Neural progenitor cell (in vitro differentiated cells): ENCODE data around the gene KLHL40. TPM values are rescaled to one million over a fixed set of nuclear protein-coding genes. Genes with fewer than 3 reads are reported as not detected.

Source experiments
- DNase-seq: peaks from one replicate; pipeline ENCODE4 v3.0.0-alpha.2; 2016; ENCODE audit warnings: low spot score
- H2AFZ ChIP-seq: fragments of 200-600 bp; sonication (generic); replicated peaks from 2 replicates; pipeline ENCODE4 v1.6.1; 2016; ENCODE audit warnings: antibody characterized with exemption
- H3F3A ChIP-seq: fragments of 200-600 bp; sonication (generic); 2 replicates; pipeline ENCODE4 v1.6.1; 2016; ENCODE audit warnings: antibody characterized with exemption, low read depth
- H3K27ac ChIP-seq: fragments of 200-600 bp; sonication (generic); 2 replicates; pipeline ENCODE4 v1.5.1; 2016; ENCODE audit warnings: mild to moderate bottlenecking
- H3K27me3 ChIP-seq: fragments of 200-600 bp; sonication (generic); 2 replicates; pipeline ENCODE4 v1.6.1; 2016; ENCODE audit warnings: mild to moderate bottlenecking, moderate library complexity
- H3K36me3 ChIP-seq: fragments of 200-600 bp; sonication (generic); 2 replicates; pipeline ENCODE4 v1.5.1; 2016
- H3K4me1 ChIP-seq: fragments of 200-600 bp; sonication (generic); 2 replicates; pipeline ENCODE4 v1.6.1; 2016; ENCODE audit warnings: mixed run types
- H3K4me2 ChIP-seq: fragments of 200-600 bp; sonication (generic); 2 replicates; pipeline ENCODE4 v1.6.1; 2016
- H3K4me3 ChIP-seq: fragments of 200-600 bp; sonication (generic); 2 replicates; pipeline ENCODE4 v1.5.1; 2016
- H3K79me2 ChIP-seq: fragments of 200-600 bp; sonication (generic); 2 replicates; pipeline ENCODE4 v1.6.1; 2016; ENCODE audit warnings: low read depth
- H3K9ac ChIP-seq: fragments of 200-600 bp; sonication (generic); 2 replicates; pipeline ENCODE4 v1.6.1; 2016
- H3K9me3 ChIP-seq: fragments of 200-600 bp; sonication (generic); 2 replicates; pipeline ENCODE4 v1.5.1; 2016; ENCODE audit warnings: low read depth
- H4K20me1 ChIP-seq: fragments of 200-600 bp; sonication (generic); 2 replicates; pipeline ENCODE4 v1.6.1; 2016; ENCODE audit warnings: low read depth
- H3K27ac Mint-ChIP-seq: 3 replicates; pipeline ENCODE4 v1.8.0; 2021; ENCODE audit warnings: mixed read lengths
- H3K27me3 Mint-ChIP-seq: 2 replicates; pipeline ENCODE4 v1.8.0; 2022; ENCODE audit warnings: low read depth, mild to moderate bottlenecking, inconsistent platforms, moderate library complexity, mixed read lengths; ENCODE audit not compliant: insufficient read depth
- H3K36me3 Mint-ChIP-seq: 3 replicates; pipeline ENCODE4 v1.8.0; 2021; ENCODE audit warnings: mixed read lengths
- H3K4me1 Mint-ChIP-seq: 3 replicates; pipeline ENCODE4 v1.8.0; 2021; ENCODE audit warnings: mixed read lengths
- H3K4me3 Mint-ChIP-seq: 3 replicates; pipeline ENCODE4 v1.8.0; 2021; ENCODE audit warnings: mild to moderate bottlenecking, moderate library complexity, mixed read lengths
- H3K9me3 Mint-ChIP-seq: 3 replicates; pipeline ENCODE4 v1.8.0; 2020; ENCODE audit warnings: mixed read lengths
- EZH2 ChIP-seq: fragments of 200-600 bp; sonication (generic); IDR thresholded peaks from 2 replicates; pipeline ENCODE4 v1.6.1; 2017; ENCODE audit warnings: antibody characterized with exemption, mild to moderate bottlenecking, moderate library complexity
- EZH2phosphoT487 ChIP-seq: fragments of 200-600 bp; sonication (generic); IDR thresholded peaks from 2 replicates; pipeline ENCODE4 v1.6.1; 2017; ENCODE audit warnings: antibody characterized with exemption
- total RNA-seq: library from RNA; depleted of rRNA; stranded (reverse); fragments of >200 nt; gene quantifications from 2 replicates; pipeline ENCODE4 v1.2.3, GENCODE V29; 2015; ENCODE audit warnings: low replicate concordance
- TF ChIP-seq, protein P1 (sequence below): fragments of 200-600 bp; sonication (generic); IDR thresholded peaks from 2 replicates; pipeline ENCODE4 v1.5.1; 2017; ENCODE audit warnings: antibody characterized with exemption, mild to moderate bottlenecking

KLHL40 gene
- total RNA-seq, 1 donor from 2014 or later, result not detected

DNA sequence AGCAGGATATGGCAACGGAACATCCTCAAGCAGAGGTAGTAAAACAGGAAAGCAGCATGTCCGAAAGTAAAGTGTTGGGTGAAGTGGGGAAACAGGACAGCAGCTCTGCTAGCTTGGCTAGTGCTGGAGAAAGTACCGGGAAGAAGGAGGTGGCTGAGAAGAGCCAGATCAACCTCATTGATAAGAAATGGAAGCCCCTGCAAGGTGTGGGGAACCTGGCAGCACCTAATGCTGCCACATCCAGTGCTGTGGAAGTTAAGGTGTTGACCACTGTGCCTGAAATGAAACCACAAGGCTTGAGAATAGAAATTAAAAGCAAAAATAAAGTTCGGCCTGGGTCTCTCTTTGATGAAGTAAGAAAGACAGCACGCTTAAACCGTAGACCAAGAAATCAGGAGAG is 46.1 kb upstream of the KLHL40 start:
- no peaks in the 10 kb centered on the region for H3K9me3 ChIP-seq
- H4K20me1 ChIP-seq, result peaks cover 19% of the 10 kb centered on the region
- Mint-ChIP-seq H3K9me3 (no peaks in the 10 kb centered on the region), H3K4me1 (no peaks in the 10 kb centered on the region), H3K4me3 (no peak overlapping the region), H3K27ac (no peak overlapping the region), H3K27me3 (no peaks in the 10 kb centered on the region), H3K36me3 (peaks cover 26% of the 10 kb centered on the region)
- peaks cover 18% of the 10 kb centered on the region for H3K79me2 ChIP-seq
- H3F3A ChIP-seq, result no peaks in the 10 kb centered on the region
- H3K4me3 ChIP-seq, result no peak overlapping the region
- TF ChIP-seq EZH2phosphoT487 (no peak), EZH2 (no peak)
- TF ChIP-seq, protein P1, sequence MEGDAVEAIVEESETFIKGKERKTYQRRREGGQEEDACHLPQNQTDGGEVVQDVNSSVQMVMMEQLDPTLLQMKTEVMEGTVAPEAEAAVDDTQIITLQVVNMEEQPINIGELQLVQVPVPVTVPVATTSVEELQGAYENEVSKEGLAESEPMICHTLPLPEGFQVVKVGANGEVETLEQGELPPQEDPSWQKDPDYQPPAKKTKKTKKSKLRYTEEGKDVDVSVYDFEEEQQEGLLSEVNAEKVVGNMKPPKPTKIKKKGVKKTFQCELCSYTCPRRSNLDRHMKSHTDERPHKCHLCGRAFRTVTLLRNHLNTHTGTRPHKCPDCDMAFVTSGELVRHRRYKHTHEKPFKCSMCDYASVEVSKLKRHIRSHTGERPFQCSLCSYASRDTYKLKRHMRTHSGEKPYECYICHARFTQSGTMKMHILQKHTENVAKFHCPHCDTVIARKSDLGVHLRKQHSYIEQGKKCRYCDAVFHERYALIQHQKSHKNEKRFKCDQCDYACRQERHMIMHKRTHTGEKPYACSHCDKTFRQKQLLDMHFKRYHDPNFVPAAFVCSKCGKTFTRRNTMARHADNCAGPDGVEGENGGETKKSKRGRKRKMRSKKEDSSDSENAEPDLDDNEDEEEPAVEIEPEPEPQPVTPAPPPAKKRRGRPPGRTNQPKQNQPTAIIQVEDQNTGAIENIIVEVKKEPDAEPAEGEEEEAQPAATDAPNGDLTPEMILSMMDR, result no peak
- no peak overlapping the region for H2AFZ ChIP-seq
- no peak for DNase-seq
- H3K27ac ChIP-seq, result no peak overlapping the region
- no peaks in the 10 kb centered on the region for H3K27me3 ChIP-seq
- no peak overlapping the region for H3K4me2 ChIP-seq
- peaks cover 23% of the 10 kb centered on the region for H3K36me3 ChIP-seq
- no peak overlapping the region for H3K9ac ChIP-seq
- H3K4me1 ChIP-seq, result no peaks in the 10 kb centered on the region

DNA sequence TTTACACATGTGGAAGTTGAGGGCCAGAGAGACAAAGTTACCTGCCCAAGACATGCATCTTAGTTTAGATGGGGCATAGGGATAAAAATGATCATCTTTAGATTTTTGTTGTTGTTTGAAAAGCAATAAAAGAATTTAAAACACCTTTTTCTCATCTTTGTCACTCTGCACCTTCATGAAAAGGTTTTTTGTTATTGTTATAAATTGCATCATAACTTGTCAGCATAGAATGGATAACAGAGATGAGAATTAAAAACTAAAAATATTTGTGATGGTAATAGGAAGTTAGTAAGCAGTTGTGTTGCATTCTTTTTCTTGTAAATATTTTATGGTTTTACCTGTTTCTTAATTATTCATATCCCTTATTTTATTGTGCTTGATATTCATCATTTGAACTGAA is 45.2 kb upstream of the KLHL40 start:
- Histone ChIP-seq H3F3A (peaks cover 2% of the 10 kb centered on the region), H3K27ac (no peak overlapping the region), H3K27me3 (no peaks in the 10 kb centered on the region), H3K9me3 (no peaks in the 10 kb centered on the region), H3K9ac (no peak overlapping the region), H2AFZ (no peak overlapping the region), H4K20me1 (peaks cover 19% of the 10 kb centered on the region), H3K4me2 (no peak overlapping the region), H3K4me1 (no peaks in the 10 kb centered on the region), H3K4me3 (no peak overlapping the region), H3K79me2 (peaks cover 18% of the 10 kb centered on the region), H3K36me3 (peaks cover 18% of the 10 kb centered on the region)
- H3K4me1 Mint-ChIP-seq, result no peaks in the 10 kb centered on the region
- H3K27ac Mint-ChIP-seq, result no peak overlapping the region
- no peak overlapping the region for H3K4me3 Mint-ChIP-seq
- no peak for DNase-seq
- H3K27me3 Mint-ChIP-seq, result no peaks in the 10 kb centered on the region
- H3K36me3 Mint-ChIP-seq, result peaks cover 32% of the 10 kb centered on the region
- no peaks in the 10 kb centered on the region for H3K9me3 Mint-ChIP-seq
- TF ChIP-seq EZH2 (no peak), EZH2phosphoT487 (no peak)
- TF ChIP-seq, protein P1, result no peak

DNA sequence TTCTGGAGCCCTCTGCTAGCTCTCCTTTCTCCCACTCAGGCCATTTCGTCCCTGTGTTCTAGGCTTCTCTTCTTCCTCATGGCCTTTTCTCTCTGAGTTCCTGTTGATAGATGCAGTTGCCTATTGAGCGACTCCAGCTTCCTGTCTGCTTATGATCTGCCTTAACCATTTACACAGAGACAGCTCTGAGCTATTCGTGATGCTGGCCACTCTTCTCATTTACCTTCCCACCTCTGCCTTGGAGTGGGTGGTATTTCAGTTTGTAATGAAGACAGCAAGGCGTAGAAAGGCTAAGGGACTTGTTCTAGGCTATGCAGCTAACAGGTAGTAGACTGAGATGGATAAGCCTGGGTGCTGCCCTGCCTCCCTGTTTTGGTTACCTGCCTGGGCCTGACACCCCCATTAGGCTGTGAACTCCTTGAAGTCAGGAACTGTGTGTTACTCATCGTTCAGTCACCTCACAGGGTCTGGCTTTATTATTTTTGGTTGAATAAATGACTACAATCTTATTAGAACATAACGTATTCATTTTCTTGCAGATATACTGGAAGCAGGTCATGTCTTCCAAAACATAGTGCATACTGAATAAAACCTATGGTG is 44.5 kb upstream of the KLHL40 start:
- Histone ChIP-seq H4K20me1 (peaks cover 21% of the 10 kb centered on the region), H3K4me3 (no peak overlapping the region), H3K27ac (no peak overlapping the region), H3K9ac (no peak overlapping the region), H3F3A (peaks cover 2% of the 10 kb centered on the region), H3K4me1 (no peaks in the 10 kb centered on the region), H3K79me2 (peaks cover 18% of the 10 kb centered on the region), H3K9me3 (no peaks in the 10 kb centered on the region), H3K36me3 (peaks cover 21% of the 10 kb centered on the region), H3K4me2 (no peak overlapping the region), H3K27me3 (no peaks in the 10 kb centered on the region), H2AFZ (no peak overlapping the region)
- Mint-ChIP-seq H3K27ac (no peak overlapping the region), H3K9me3 (no peaks in the 10 kb centered on the region), H3K27me3 (no peaks in the 10 kb centered on the region), H3K4me1 (no peaks in the 10 kb centered on the region), H3K4me3 (no peak overlapping the region), H3K36me3 (peaks cover 35% of the 10 kb centered on the region)
- TF ChIP-seq EZH2 (no peak), EZH2phosphoT487 (no peak)
- TF ChIP-seq, protein P1, result no peak
- DNase-seq, result no peak
